KOPT-K1 (cell line): Measurements from ENCODE around the gene ITM2B.
"Not testable (repeated sequence)": the region's sequence is repeated elsewhere in the genome, so short reads cannot be mapped to it uniquely, and the experiment has no call there.

ENCODE experiments used
- H3K27ac ChIP-seq: fragments of 200-600 bp; sonication (generic); 2 replicates; pipeline ENCODE4 v1.5.1; 2016; ENCODE audit warnings: antibody characterized with exemption, mild to moderate bottlenecking, low read depth, low read length; ENCODE audit not compliant: poor library complexity, severe bottlenecking
- H3K36me3 ChIP-seq: fragments of 200-600 bp; sonication (generic); 2 replicates; pipeline ENCODE4 v1.5.1; 2017; ENCODE audit warnings: antibody characterized with exemption, mild to moderate bottlenecking, low read length, moderate library complexity; ENCODE audit not compliant: insufficient read depth
- H3K9me3 ChIP-seq: fragments of 200-600 bp; sonication (generic); 2 replicates; pipeline ENCODE4 v1.5.1; 2017; ENCODE audit warnings: antibody characterized with exemption, low read length, mild to moderate bottlenecking; ENCODE audit not compliant: insufficient read depth, poor library complexity, severe bottlenecking

Gene ITM2B

GRCh38 chr13:48233046-48233888 lies at the start of gene ITM2B:
Gene ITM2B (plus strand): TSS chr13:48233206. CDS start chr13:48233361, 155 bp downstream.
- Histone ChIP-seq H3K36me3 (peaks cover 37% of the 10 kb centered on the region), H3K9me3 (no peaks in the 10 kb centered on the region), H3K27ac (peak within 1 kb of the TSS; percentile 94)

GRCh38 chr13:48184260-48184659 lies 48.7 kb upstream of the ITM2B start:
- H3K36me3 ChIP-seq, result no peaks in the 10 kb centered on the region
- H3K9me3 ChIP-seq, result no peaks in the 10 kb centered on the region
- H3K27ac ChIP-seq, result peak overlapping the region; percentile 78

GRCh38 chr13:48185018-48185417 lies 48.0 kb upstream of the ITM2B start:
- Histone ChIP-seq H3K9me3 (no peaks in the 10 kb centered on the region), H3K27ac (peak overlapping the region; percentile 78)

GRCh38 chr13:48186722-48187121 lies 46.3 kb upstream of the ITM2B start:
- H3K36me3 ChIP-seq, result no peaks in the 10 kb centered on the region
- peak overlapping the region; percentile 78 for H3K27ac ChIP-seq
- no peaks in the 10 kb centered on the region for H3K9me3 ChIP-seq

More at GRCh38 chr13:48185018-48185417, 48.0 kb upstream of the ITM2B start:
- no peaks in the 10 kb centered on the region for H3K36me3 ChIP-seq

- Histone ChIP-seq H3K36me3 (no peaks in the 10 kb centered on the region), H3K9me3 (no peaks in the 10 kb centered on the region), H3K27ac (no peak overlapping the region)
Observed at GRCh38 chr13:48188131-48188530, 44.9 kb upstream of the ITM2B start.

- Histone ChIP-seq H3K36me3 (no peaks in the 10 kb centered on the region), H3K9me3 (no peaks in the 10 kb centered on the region), H3K27ac (no peak overlapping the region)
Observed at GRCh38 chr13:48188601-48189000, 44.4 kb upstream of the ITM2B start.

- no peak overlapping the region for H3K27ac ChIP-seq
- no peaks in the 10 kb centered on the region for H3K36me3 ChIP-seq
- H3K9me3 ChIP-seq, result no peaks in the 10 kb centered on the region
Observed at GRCh38 chr13:48189171-48189570, 43.8 kb upstream of the ITM2B start.

- Histone ChIP-seq H3K9me3 (no peaks in the 10 kb centered on the region), H3K36me3 (no peaks in the 10 kb centered on the region), H3K27ac (no peak overlapping the region)
Observed at GRCh38 chr13:48192411-48192935, 40.5 kb upstream of the ITM2B start.

GRCh38 chr13:48194379-48194754 lies 38.6 kb upstream of the ITM2B start:
- Histone ChIP-seq H3K27ac (no peak overlapping the region), H3K36me3 (no peaks in the 10 kb centered on the region), H3K9me3 (no peaks in the 10 kb centered on the region)

- Histone ChIP-seq H3K27ac (no peak overlapping the region), H3K36me3 (no peaks in the 10 kb centered on the region), H3K9me3 (peaks cover 4% of the 10 kb centered on the region)
Observed at GRCh38 chr13:48199404-48199946, 33.5 kb upstream of the ITM2B start.

- H3K36me3 ChIP-seq, result no peaks in the 10 kb centered on the region
- no peak overlapping the region for H3K27ac ChIP-seq
- H3K9me3 ChIP-seq, result peaks cover 4% of the 10 kb centered on the region
Observed at GRCh38 chr13:48201044-48201443, 32.0 kb upstream of the ITM2B start.

- peaks cover 12% of the 10 kb centered on the region for H3K9me3 ChIP-seq
- not testable (repeated sequence) for H3K27ac ChIP-seq, H3K36me3 ChIP-seq
Observed at GRCh38 chr13:48207207-48207606, 25.8 kb upstream of the ITM2B start.

GRCh38 chr13:48210178-48210577 lies 22.8 kb upstream of the ITM2B start:
- Histone ChIP-seq H3K27ac (no peak overlapping the region), H3K36me3 (no peaks in the 10 kb centered on the region)

GRCh38 chr13:48214519-48215121 lies 18.4 kb upstream of the ITM2B start:
- Histone ChIP-seq H3K36me3 (no peaks in the 10 kb centered on the region), H3K27ac (no peak overlapping the region), H3K9me3 (peaks cover 9% of the 10 kb centered on the region)

More at GRCh38 chr13:48210178-48210577, 22.8 kb upstream of the ITM2B start:
- peaks cover 12% of the 10 kb centered on the region for H3K9me3 ChIP-seq

GRCh38 chr13:48215511-48216203 lies 17.3 kb upstream of the ITM2B start:
- H3K36me3 ChIP-seq, H3K27ac ChIP-seq, H3K9me3 ChIP-seq: not testable (repeated sequence)
